ENCODE results near the gene CACNA1A. TPM values are rescaled to one million over a fixed set of nuclear protein-coding genes. Genes with fewer than 3 reads are reported as not detected.
A peak's percentile ranks its signal among the peaks of the same experiment; 100 is the strongest.

Gene CACNA1A
- total RNA-seq, 1 donor from 2014 or later = 16.5 TPM

DNA sequence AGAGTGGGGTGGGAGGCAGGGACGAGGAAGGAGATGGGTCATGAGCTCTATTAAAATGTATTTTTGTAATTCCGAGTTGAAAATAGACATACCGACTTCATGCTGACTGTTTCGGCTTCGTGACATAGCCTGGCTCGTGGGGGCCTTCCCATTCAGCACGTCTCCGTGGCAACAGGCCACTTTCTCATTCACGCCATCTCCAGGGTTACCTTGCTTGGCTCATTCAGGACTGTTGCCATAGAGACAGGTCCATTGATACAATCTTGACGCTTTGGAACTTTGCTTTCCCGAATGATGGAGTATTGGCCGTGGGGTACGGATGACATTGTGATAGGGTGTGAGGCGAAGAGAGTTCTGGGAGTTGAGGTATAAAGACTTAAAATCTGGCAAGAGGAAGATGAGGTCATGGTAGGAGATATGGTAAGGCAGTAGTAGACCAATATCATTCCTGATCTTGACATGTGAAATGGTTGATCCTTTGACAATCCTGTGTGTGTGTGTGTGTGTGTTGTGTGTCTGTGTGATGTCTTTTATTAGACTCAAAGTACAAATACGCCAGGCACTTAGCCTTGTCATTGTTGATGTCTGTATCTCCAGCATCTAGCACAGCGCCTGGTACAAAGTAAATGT, 97.3 kb downstream of the CACNA1A start:
- no peak overlapping the region for H2AFZ ChIP-seq (replicated peaks)
- H3K27ac Mint-ChIP-seq = peak overlapping the region; percentile 18
- H3K9me3 Mint-ChIP-seq = no peaks in the 10 kb centered on the region

DNA sequence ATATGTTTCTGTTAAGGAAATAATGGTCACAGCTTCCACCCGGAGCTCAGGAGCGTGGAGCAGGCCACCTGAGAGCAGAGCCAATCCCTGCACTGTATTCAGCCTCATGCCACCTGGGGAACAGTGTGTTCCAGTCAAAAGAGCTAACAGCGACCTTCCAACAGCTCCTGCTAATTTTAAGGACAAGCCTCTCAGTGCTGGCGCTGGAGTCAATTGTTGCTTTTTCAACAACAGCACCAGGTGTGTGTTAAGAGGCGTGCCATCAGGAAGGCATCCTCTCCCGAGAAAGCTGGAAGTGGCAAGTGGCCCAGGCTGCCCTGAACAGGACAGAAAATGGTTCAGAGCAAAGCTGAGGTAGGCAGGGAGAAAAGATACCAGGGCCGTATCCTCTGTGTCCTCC, 102.0 kb downstream of the CACNA1A start:
- H3K36me3 ChIP-seq = no peaks in the 10 kb centered on the region
- DNase-seq (ENCODE audit: low spot score) = no peak
- H3K4me1 ChIP-seq = peaks cover 6% of the 10 kb centered on the region
- no peaks in the 10 kb centered on the region for H3K27me3 ChIP-seq
- no peaks in the 10 kb centered on the region for H3K9me3 ChIP-seq (ENCODE audit: low read depth)
- H3K4me2 ChIP-seq = no peak overlapping the region
- peaks cover 3% of the 10 kb centered on the region for H3K9me3 Mint-ChIP-seq
- H3K4me3 Mint-ChIP-seq = no peak overlapping the region
- no peak overlapping the region for H3K4me3 ChIP-seq
- no peak overlapping the region for H3K27ac ChIP-seq
- no peak overlapping the region for H2AFZ ChIP-seq (replicated peaks)
- H4K20me1 ChIP-seq (ENCODE audit: low read depth) = no peaks in the 10 kb centered on the region
- no peak overlapping the region for H3K9ac ChIP-seq
- peaks cover 18% of the 10 kb centered on the region for H3K4me1 Mint-ChIP-seq
- no peak for TF ChIP-seq EZH2phosphoT487 (IDR thresholded peaks at IDR 0.05)
- TF ChIP-seq, protein P1, sequence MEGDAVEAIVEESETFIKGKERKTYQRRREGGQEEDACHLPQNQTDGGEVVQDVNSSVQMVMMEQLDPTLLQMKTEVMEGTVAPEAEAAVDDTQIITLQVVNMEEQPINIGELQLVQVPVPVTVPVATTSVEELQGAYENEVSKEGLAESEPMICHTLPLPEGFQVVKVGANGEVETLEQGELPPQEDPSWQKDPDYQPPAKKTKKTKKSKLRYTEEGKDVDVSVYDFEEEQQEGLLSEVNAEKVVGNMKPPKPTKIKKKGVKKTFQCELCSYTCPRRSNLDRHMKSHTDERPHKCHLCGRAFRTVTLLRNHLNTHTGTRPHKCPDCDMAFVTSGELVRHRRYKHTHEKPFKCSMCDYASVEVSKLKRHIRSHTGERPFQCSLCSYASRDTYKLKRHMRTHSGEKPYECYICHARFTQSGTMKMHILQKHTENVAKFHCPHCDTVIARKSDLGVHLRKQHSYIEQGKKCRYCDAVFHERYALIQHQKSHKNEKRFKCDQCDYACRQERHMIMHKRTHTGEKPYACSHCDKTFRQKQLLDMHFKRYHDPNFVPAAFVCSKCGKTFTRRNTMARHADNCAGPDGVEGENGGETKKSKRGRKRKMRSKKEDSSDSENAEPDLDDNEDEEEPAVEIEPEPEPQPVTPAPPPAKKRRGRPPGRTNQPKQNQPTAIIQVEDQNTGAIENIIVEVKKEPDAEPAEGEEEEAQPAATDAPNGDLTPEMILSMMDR (IDR thresholded peaks at IDR 0.05) = no peak
- TF ChIP-seq EZH2 (IDR thresholded peaks at IDR 0.05) = no peak
- H3K27me3 Mint-ChIP-seq (ENCODE audit: insufficient read depth, low read depth) = peaks cover 2% of the 10 kb centered on the region
- H3K27ac Mint-ChIP-seq = no peak overlapping the region
- no peaks in the 10 kb centered on the region for H3K79me2 ChIP-seq (ENCODE audit: low read depth)
- H3F3A ChIP-seq (ENCODE audit: low read depth) = no peaks in the 10 kb centered on the region
- H3K36me3 Mint-ChIP-seq = no peaks in the 10 kb centered on the region

More for the DNA sequence above, 97.3 kb downstream of the CACNA1A start:
- Histone ChIP-seq H3K9me3 (ENCODE audit: low read depth) (no peaks in the 10 kb centered on the region), H4K20me1 (ENCODE audit: low read depth) (no peaks in the 10 kb centered on the region), H3K4me3 (no peak overlapping the region), H3F3A (ENCODE audit: low read depth) (no peaks in the 10 kb centered on the region), H3K27me3 (no peaks in the 10 kb centered on the region), H3K79me2 (ENCODE audit: low read depth) (no peaks in the 10 kb centered on the region), H3K36me3 (no peaks in the 10 kb centered on the region), H3K9ac (no peak overlapping the region), H3K4me2 (no peak overlapping the region), H3K27ac (no peak overlapping the region), H3K4me1 (peaks cover 6% of the 10 kb centered on the region)
- TF ChIP-seq EZH2phosphoT487 (IDR thresholded peaks at IDR 0.05) = no peak
- TF ChIP-seq EZH2 (IDR thresholded peaks at IDR 0.05) = no peak
- TF ChIP-seq, protein P1 (IDR thresholded peaks at IDR 0.05) = no peak
- peak overlapping the region; percentile 14 for H3K4me3 Mint-ChIP-seq
- peaks cover 2% of the 10 kb centered on the region for H3K27me3 Mint-ChIP-seq (ENCODE audit: insufficient read depth, low read depth)
- peak; percentile 60 for DNase-seq (ENCODE audit: low spot score)
- no peaks in the 10 kb centered on the region for H3K36me3 Mint-ChIP-seq
- H3K4me1 Mint-ChIP-seq = peaks cover 23% of the 10 kb centered on the region

DNA sequence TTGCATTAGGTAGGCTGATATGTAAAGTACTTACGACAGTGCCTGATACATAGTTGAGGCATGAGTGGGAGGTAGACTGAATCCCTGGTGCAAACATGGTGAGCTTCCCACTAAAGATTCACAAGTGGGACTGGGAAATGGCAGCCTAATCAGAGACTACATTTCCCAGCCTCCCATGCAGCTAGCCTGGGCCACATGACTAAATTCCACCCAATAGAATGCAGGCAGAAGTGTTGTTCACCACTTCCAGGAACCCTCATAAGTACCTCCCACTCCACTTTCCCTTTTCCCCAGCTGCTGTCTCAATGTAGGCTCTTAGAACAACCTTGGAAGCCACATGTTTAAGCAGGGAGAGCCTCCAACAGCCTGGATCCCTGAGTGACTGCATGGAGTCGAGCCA, 104.9 kb downstream of the CACNA1A start:
- Histone ChIP-seq H3K9me3 (ENCODE audit: low read depth) (no peaks in the 10 kb centered on the region), H3K36me3 (no peaks in the 10 kb centered on the region), H3K9ac (no peak overlapping the region), H3K4me2 (no peak overlapping the region), H4K20me1 (ENCODE audit: low read depth) (no peaks in the 10 kb centered on the region), H3K4me3 (no peak overlapping the region), H2AFZ (replicated peaks) (no peak overlapping the region), H3K27ac (no peak overlapping the region), H3K27me3 (no peaks in the 10 kb centered on the region), H3K79me2 (ENCODE audit: low read depth) (no peaks in the 10 kb centered on the region), H3K4me1 (no peaks in the 10 kb centered on the region), H3F3A (ENCODE audit: low read depth) (no peaks in the 10 kb centered on the region)
- Mint-ChIP-seq H3K4me3 (no peak overlapping the region), H3K27ac (no peak overlapping the region), H3K36me3 (no peaks in the 10 kb centered on the region), H3K4me1 (peaks cover 17% of the 10 kb centered on the region), H3K9me3 (peaks cover 6% of the 10 kb centered on the region), H3K27me3 (ENCODE audit: insufficient read depth, low read depth) (peaks cover 4% of the 10 kb centered on the region)
- DNase-seq (ENCODE audit: low spot score) = no peak
- TF ChIP-seq, protein P1 (IDR thresholded peaks at IDR 0.05) = no peak
- TF ChIP-seq EZH2 (IDR thresholded peaks at IDR 0.05) (no peak), EZH2phosphoT487 (IDR thresholded peaks at IDR 0.05) (no peak)

All from neural progenitor cell (in vitro differentiated cells).